Omental fat pad (tissue), 4 donors: ENCODE measurements around the gene DNAJC17. TPM values are rescaled to one million over a fixed set of nuclear protein-coding genes. Genes with fewer than 3 reads are reported as not detected.
A peak's percentile ranks its signal among the peaks of the same experiment; 100 is the strongest.

Experiments used
- ATAC-seq: fragments of 150-250 bp; one replicate; pipeline ENCODE4 v1.9.1; 2016; ENCODE audit warnings: mild to moderate bottlenecking, moderate library complexity; ENCODE audit not compliant: low FRiP score
- DNase-seq: peaks from one replicate; pipeline ENCODE4 v3.0.0-alpha.2; 2019; ENCODE audit warnings: low spot score
- CTCF ChIP-seq, 3 donors: fragments of 450-650 bp; IDR thresholded peaks; one replicate each; pipeline ENCODE4 v1.5.1; 2016 to 2017; ENCODE audit warnings: antibody characterized with exemption in 3 of 3, mild to moderate bottlenecking in 3 of 3, moderate library complexity in 2 of 3
- total RNA-seq, 4 donors: library from RNA; depleted of rRNA; stranded (reverse); fragments of >200 nt; gene quantifications; one replicate each; pipeline ENCODE4 v1.1.0, GENCODE V29; 2016

Gene DNAJC17
- total RNA-seq, 4 donors from 2014 or later, result 8.8 to 21.1 (median 17.1) TPM

- ATAC-seq, result peak; percentile 60
- no peak for TF ChIP-seq CTCF (IDR thresholded peaks at IDR 0.05)
- DNase-seq, result no peak
Observed at GRCh38 chr15:40843885-40844695, 36.8 kb upstream of the DNAJC17 start, which contains the start of gene SPINT1. TSS of gene SPINT1 (plus strand) at chr15:40844048. CDS start at chr15:40844555, 507 bp downstream.

- no peak for TF ChIP-seq CTCF (IDR thresholded peaks at IDR 0.05)
- DNase-seq (no peak), ATAC-seq (no peak)
Observed at GRCh38 chr15:40843261-40843884, 36.1 kb upstream of the DNAJC17 start.

GRCh38 chr15:40841741-40842140 is 34.5 kb upstream of the DNAJC17 start:
- TF ChIP-seq CTCF (IDR thresholded peaks at IDR 0.05), result no peak
- no peak for ATAC-seq

GRCh38 chr15:40838756-40839155 is 31.5 kb upstream of the DNAJC17 start:
- no peak for TF ChIP-seq CTCF (IDR thresholded peaks at IDR 0.05)
- no peak for DNase-seq

More at GRCh38 chr15:40841741-40842140, 34.5 kb upstream of the DNAJC17 start:
- DNase-seq, result no peak

GRCh38 chr15:40836020-40836419 is 28.7 kb upstream of the DNAJC17 start:
- no peak for TF ChIP-seq CTCF (IDR thresholded peaks at IDR 0.05)
- DNase-seq (no peak), ATAC-seq (no peak)

More at GRCh38 chr15:40838756-40839155, 31.5 kb upstream of the DNAJC17 start:
- ATAC-seq, result no peak

GRCh38 chr15:40832903-40833302 is 25.6 kb upstream of the DNAJC17 start:
- DNase-seq, result no peak
- TF ChIP-seq CTCF (IDR thresholded peaks at IDR 0.05), result no peak

More at GRCh38 chr15:40832903-40833302, 25.6 kb upstream of the DNAJC17 start:
- ATAC-seq, result no peak
